GM21717 (cell line): ENCODE data around the gene OGFOD1.

ENCODE experiments used
- ATAC-seq: cut with Tn5 transposase; IDR thresholded peaks from one replicate; pipeline ENCODE4 v1.9.1; 2021; ENCODE audit warnings: mild to moderate bottlenecking, moderate library complexity; ENCODE audit not compliant: unreplicated experiment

The OGFOD1 gene

DNA sequence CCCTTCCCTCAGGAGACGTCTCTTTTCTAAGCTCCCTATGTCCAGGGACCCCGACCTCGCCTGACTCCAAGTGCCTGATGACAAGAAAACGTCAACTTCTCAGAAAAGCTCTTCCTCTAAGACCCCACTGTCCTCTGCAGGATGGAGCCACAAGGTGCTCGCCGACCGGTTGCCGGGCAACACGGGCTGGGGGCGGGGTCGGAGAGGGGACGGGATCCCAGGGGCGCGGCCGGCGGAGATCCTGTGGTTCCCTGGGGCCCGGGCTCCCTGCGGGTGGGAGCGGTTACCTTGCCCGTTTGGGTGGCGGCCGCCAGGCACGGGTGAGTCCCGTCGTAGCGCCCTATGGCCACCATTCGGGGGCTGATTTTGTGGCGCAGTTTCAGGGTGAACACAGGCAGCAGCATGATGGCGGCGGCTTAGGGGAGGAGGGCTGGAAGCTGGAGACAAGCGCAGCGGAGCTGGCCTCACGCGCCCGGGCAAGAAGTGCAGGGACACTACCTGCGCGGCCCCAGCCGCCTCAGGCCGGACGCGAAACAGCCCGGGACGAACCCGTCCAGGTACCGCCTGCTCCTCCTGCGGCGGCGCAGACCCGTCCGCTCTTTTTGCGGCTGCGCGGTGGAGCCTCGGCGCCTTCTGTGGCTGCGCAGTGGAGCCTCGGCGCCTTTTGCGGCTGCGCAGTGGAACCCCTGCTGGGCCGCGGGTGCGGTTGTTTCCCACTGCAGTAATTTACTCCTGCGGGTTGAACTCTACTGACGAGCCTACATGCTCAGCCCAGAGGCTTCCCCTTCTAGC lies 68.3 kb downstream of the OGFOD1 start, which contains the start of gene BBS2:
Gene BBS2, minus strand, starts transcription at position 566 of the 792 bp plus-strand sequence. Its CDS starts 162 bp downstream, at position 404.
- peak; percentile 78 for ATAC-seq

DNA sequence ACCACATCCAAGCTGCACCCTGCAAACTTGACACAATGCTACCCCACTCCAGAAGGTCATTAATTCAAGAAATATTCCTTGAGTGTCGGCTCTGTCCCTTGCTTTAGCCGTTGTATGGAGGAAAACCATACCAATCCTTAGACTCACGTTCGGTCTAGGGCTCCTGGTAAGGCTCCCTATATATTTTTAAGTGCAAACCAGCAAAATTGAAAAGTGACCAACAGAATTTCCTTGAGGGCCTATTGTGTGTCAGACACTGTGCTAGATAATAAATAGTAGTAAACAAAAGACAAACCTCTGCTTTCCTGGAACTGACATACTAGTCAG lies 68.9 kb downstream of the OGFOD1 start:
- no peak for ATAC-seq

GRCh38 chr16:56525236-56525635 lies 73.9 kb downstream of the OGFOD1 start:
- no peak for ATAC-seq
